NCI-H446 treated with DMSO at 0.1 percent for 48 hours (cell line): ENCODE measurements around the gene HSPB1.
"Not testable (repeated sequence)": the region's sequence is repeated elsewhere in the genome, so short reads cannot be mapped to it uniquely, and the experiment has no call there.

Experiments
- DNase-seq: peaks from one replicate; lab custom pipeline; 2025; lab: John Stamatoyannopoulos, UW

Gene HSPB1

DNA sequence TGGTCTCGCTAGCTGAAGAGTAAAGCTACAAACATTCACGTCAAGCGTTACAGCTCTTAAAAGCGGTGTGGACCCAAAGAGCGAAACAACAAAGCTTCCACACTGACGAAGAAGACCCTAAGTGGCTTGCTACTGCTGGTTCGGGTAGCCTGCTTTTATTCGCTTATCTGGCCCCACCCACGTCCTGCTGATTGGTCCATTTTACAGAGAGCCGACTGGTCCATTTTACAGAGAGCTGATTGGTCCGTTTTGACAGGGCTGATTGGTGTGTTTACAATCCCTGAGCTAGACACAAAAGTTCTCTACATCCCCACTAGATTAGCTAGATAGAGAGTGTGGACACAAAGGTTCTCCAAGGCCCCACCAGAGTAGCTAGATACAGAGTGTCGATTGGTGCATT is 6.4 kb downstream of the HSPB1 start:
- not testable (repeated sequence) for DNase-seq

- DNase-seq: not testable (repeated sequence)
These were observed 7.0 kb downstream of the HSPB1 start for GRCh38 chr7:76309341-76310101.

DNA sequence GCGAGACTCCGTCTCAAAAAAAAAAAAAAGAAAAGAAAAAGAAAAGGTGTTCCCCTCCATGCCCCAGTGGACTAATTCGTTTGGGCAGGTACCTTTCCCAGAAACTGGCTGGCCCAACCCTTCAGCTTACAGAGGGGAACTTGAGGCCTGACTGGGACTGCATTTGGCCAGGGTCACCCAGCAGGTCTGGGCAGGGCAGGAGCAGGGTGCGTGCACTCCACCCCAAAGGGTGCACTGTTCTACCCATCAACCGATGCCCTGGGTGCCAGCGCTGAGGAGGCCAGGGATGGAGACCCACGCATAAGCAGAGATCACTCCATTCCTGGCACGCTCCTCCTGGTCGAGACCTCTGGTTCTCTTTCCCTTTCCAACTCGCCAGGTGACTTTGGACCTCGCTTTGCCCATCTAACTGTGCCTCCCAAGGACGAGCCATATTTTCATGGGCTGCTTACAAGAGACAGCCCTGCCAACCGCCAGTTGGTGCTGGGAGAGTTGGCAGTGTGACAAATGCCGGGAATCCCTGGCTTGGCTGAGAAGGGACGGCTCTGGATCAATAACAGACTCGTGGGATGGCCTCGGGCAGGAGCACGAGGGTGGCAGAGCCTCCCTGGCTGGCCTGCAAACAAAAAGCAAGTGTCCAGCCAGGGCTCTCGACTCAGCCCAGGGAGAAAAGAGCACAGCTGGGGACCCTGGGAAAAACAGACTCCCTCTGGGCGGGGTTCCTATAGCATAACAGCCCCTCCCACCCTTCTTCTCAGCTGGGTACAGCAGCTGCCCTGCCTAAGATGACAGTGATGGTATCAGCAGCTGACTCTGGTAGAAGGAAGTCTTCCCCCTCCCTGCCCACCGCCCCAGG is 7.9 kb downstream of the HSPB1 start:
- DNase-seq: peak; percentile 68

- DNase-seq: not testable (repeated sequence)
These were observed 9.4 kb downstream of the HSPB1 start for GRCh38 chr7:76311838-76312237.

GRCh38 chr7:76314042-76314721 is 11.7 kb downstream of the HSPB1 start:
- DNase-seq: peak; percentile 38

GRCh38 chr7:76314740-76315139 is 12.3 kb downstream of the HSPB1 start:
- not testable (repeated sequence) for DNase-seq

DNA sequence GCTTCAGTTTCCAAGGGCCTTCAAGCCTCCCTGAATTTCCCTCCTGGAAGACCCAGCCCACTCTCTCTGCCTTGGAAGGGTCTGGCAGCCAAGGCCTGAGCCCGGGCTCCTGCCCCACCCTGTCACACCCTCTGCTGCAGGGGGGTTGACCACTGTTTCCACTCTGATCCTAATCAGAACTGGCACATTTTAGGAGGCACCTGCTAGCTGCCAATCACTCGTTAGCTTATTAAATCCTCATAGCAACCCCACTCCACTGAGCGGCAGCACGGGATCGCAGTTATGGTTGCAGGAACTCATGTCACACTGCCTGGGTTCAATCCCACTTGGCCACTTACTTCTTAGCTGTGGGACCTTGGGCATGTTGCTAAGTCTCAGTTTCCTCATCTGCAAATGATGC is 12.9 kb downstream of the HSPB1 start:
- DNase-seq: no peak

- no peak for DNase-seq
These were observed 14.7 kb downstream of the HSPB1 start for GRCh38 chr7:76316984-76317781.

DNA sequence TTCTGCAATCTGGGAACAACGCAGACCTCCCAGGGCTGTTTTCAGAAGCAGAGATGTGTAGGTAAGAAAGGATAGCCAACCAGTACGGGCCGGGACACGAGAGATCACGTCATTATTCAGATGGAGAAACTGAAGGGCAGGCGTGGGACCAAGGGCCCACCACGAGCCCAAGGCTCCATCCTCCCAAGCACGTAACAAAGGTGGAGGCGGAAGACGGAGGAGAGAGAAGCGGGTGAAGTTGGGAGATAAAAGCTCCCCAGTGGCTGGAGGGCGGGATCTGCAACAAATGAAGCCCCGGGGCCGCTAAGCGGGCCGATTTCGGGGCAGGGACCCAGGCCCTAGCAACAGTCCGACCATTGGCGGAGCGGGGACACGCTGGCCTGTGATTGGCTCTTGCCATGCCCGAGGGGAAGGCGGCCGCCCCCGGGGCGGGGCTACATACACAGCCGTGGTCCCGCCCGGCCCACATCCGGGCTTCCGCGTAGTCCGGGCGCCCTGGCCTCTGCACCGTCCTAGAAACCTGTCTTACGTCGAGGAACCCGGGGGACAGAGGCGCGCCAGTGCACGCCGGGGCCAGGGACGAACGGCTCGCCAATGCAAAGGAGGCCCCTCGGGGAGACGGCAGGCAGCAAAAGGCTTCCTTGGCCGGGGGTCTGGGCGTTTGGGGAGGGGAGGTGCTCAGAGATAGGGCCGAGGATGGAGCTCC is 15.5 kb downstream of the HSPB1 start:
- DNase-seq: peak; percentile 79

GRCh38 chr7:76318488-76319353 is 16.2 kb downstream of the HSPB1 start:
- DNase-seq: no peak

- no peak for DNase-seq
These were observed 22.6 kb downstream of the HSPB1 start for GRCh38 chr7:76325092-76325491.

DNA sequence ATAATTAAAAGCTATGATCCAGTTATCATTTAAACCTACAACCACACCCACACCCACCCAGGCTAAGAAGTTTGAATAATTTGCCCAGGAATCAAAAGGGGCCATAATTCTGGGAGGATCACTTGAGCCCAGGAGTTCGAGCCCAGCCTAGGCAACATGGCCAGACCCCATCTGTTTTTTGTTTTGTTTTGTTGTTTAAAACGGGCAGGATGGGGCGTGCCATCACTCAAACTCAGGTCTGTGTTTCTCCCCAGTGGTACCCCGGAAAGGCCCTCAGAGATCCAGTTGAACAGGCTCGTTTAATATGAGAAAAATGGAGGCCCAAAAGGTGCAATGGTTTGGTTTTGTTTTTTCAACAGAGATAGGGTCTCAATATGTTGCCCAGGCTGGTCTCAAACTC is 23.3 kb downstream of the HSPB1 start:
- no peak for DNase-seq

GRCh38 chr7:76326646-76327233 is 24.3 kb downstream of the HSPB1 start:
- no peak for DNase-seq

DNA sequence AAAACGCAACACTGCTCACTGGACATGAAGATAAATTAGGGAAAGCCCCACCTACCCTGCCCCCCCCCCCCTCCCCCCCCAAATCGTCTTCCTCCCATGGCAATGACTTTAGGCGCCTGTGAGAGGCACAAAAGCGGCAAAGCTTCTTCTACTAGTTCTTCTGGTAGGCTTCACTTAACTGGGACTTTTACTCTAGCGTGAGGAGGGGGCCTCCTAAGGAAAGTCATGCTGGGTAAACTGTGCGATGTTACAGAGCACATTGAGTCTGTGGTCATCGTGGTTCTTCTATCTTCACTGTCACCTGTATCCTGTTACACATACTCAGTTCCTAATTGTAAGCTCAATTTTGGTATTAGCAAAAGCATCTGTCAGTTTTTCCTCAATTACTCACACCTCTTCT is 25.1 kb downstream of the HSPB1 start:
- DNase-seq: no peak

DNA sequence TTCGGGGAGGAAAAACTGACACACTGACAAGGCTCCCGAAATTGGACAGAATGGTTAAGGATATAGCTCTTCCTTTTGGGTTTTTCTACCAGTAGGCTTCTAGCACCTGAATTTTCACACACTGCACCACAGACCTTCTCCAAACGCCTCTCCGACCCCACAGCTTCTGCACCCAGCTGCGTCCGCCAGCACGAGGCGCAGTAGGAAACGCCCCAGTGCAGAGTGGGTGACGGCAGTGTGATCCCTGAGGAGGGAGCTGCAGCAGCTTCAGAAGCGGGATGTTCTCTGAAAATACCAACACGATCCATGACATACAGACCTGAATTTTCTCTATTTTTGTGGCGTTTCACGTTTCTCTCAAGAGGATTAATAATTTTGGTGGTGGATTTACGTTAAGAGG is 25.9 kb downstream of the HSPB1 start:
- DNase-seq: no peak

- DNase-seq: no peak
These were observed 27.0 kb downstream of the HSPB1 start for GRCh38 chr7:76329479-76329878.

DNA sequence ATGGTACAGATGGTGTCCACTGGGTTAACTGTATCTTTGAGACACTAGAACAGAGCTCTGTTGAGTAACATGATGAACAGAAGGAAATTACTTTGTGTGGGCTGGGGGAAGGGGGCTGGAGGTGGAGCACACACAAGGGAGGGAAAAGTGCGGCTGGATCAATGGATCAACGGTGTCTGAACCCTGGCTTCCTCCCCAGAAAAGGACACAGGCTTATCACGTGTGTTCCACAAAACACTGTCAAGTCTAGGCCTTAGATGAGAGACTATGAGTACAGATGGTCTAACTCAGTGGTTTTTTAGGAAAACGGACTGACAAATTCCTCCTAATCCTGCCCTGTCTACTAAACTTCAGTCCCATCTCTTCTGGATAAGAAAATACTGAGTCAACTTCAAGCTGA is 27.8 kb downstream of the HSPB1 start:
- DNase-seq: no peak

DNA sequence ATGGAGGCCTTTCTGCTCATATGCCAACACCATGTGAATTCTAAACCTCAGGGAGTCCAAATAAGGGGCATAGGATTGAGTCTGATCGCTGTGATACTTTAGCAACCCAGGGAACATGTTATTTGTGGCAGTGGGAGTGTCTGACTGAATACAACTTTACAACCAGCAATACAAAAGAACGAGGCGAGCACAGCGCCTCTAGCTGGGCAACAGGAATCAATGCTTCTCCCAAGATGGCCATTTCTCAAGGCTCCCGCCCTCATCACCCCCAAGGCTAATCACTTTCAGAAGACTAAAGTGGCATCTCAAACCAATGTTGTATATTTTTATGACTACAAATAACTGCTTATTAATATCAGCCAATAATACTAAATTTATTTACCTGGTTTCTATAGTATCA is 28.2 kb downstream of the HSPB1 start:
- no peak for DNase-seq

DNA sequence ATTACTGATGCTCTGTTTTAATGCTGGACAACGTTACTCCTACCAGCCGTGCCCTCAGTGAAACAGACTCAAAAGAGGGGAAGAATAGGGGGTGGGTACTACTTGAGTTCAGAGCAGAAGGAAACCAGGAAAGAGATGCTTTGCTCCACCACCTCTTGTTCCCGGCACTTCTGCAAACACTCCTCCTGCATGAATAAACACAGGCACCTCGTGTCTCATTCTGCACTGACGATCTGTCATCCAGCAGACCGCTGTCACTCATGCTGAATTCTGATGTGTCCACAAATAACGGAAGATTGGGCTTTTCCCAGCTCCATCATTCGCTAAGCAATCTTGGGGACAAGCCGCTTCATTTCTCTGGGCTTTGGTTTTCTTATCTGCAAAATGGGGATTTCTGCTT is 29.6 kb downstream of the HSPB1 start:
- no peak for DNase-seq
